Prostate gland (tissue), 2 donors: ENCODE results near the gene XRCC3.

Experiments
- CTCF ChIP-seq, 4 experiments: fragments of 200-600 bp in 2 of 4; fragments of 450-650 bp in 2 of 4; sonication (generic) in 2 of 4; IDR thresholded peaks; 1 replicate in 3 of 4; 2 replicates in 1 of 4; pipeline ENCODE4 v1.5.1; 2016 to 2019; ENCODE audit warnings: antibody characterized with exemption in 4 of 4, mild to moderate bottlenecking in 2 of 4, moderate library complexity in 2 of 4
- POLR2A ChIP-seq: fragments of 450-650 bp; IDR thresholded peaks from one replicate; pipeline ENCODE4 v1.6.1; 2016; ENCODE audit warnings: antibody characterized with exemption, mild to moderate bottlenecking
- POLR2AphosphoS5 ChIP-seq: sonication (generic); formaldehyde crosslinking; IDR thresholded peaks from one replicate; pipeline ENCODE4 v1.6.1; 2017; ENCODE audit warnings: antibody characterized with exemption

GRCh38 chr14:103723748-103724081 is 8.5 kb upstream of the XRCC3 start:
- TF ChIP-seq CTCF (IDR thresholded peaks at IDR 0.05) (no peak), POLR2AphosphoS5 (no peak), POLR2A (no peak)
